ENCODE measurements around the gene WNT16. TPM values are rescaled to one million over a fixed set of nuclear protein-coding genes. Genes with fewer than 3 reads are reported as not detected.

WNT16 gene
- polyA plus RNA-seq, 1 donor, result 0.43 TPM

GRCh38 chr7:121390109-121390508 is 61.3 kb downstream of the WNT16 start:
- DNase-seq, result no peak

GRCh38 chr7:121390617-121391016 is 61.8 kb downstream of the WNT16 start:
- Histone ChIP-seq H3K36me3 (ENCODE audit: control insufficient read depth, insufficient read depth, low read length) (peaks cover 4% of the 10 kb centered on the region), H3K4me1 (ENCODE audit: control insufficient read depth, insufficient read depth, low read length) (peaks cover 6% of the 10 kb centered on the region), H3K9me3 (ENCODE audit: control insufficient read depth, low read depth, low read length) (no peaks in the 10 kb centered on the region), H3K4me3 (ENCODE audit: low read length) (no peak overlapping the region), H3K27ac (ENCODE audit: low read length) (no peak overlapping the region), H3K27me3 (ENCODE audit: control insufficient read depth, insufficient read depth, low read length) (no peaks in the 10 kb centered on the region)
- no CpG with 5 or more reads among the region's 2 CpGs for WGBS (ENCODE audit: insufficient coverage, low lambda C conversion rate)
- DNase-seq, result no peak

More at GRCh38 chr7:121390109-121390508, 61.3 kb downstream of the WNT16 start:
- H3K4me1 ChIP-seq (ENCODE audit: control insufficient read depth, insufficient read depth, low read length), result peaks cover 9% of the 10 kb centered on the region
- H3K36me3 ChIP-seq (ENCODE audit: control insufficient read depth, insufficient read depth, low read length), result peaks cover 4% of the 10 kb centered on the region
- no peaks in the 10 kb centered on the region for H3K9me3 ChIP-seq (ENCODE audit: control insufficient read depth, low read depth, low read length)
- H3K4me3 ChIP-seq (ENCODE audit: low read length), result no peak overlapping the region
- H3K27me3 ChIP-seq (ENCODE audit: control insufficient read depth, insufficient read depth, low read length), result no peaks in the 10 kb centered on the region
- H3K27ac ChIP-seq (ENCODE audit: low read length), result no peak overlapping the region

Other genes starting within 250 kb of the WNT16 start
- gene FAM3C, start 67.3 kb downstream of the WNT16 start, polyA plus RNA-seq, result 307 TPM